ENCODE measurements around the gene PTPRO. TPM values are rescaled to one million over a fixed set of nuclear protein-coding genes. Genes with fewer than 3 reads are reported as not detected.
A peak's percentile ranks its signal among the peaks of the same experiment; 100 is the strongest.

Gene PTPRO
- total RNA-seq: 0.94 TPM
- long read RNA-seq: 0 reads

DNA sequence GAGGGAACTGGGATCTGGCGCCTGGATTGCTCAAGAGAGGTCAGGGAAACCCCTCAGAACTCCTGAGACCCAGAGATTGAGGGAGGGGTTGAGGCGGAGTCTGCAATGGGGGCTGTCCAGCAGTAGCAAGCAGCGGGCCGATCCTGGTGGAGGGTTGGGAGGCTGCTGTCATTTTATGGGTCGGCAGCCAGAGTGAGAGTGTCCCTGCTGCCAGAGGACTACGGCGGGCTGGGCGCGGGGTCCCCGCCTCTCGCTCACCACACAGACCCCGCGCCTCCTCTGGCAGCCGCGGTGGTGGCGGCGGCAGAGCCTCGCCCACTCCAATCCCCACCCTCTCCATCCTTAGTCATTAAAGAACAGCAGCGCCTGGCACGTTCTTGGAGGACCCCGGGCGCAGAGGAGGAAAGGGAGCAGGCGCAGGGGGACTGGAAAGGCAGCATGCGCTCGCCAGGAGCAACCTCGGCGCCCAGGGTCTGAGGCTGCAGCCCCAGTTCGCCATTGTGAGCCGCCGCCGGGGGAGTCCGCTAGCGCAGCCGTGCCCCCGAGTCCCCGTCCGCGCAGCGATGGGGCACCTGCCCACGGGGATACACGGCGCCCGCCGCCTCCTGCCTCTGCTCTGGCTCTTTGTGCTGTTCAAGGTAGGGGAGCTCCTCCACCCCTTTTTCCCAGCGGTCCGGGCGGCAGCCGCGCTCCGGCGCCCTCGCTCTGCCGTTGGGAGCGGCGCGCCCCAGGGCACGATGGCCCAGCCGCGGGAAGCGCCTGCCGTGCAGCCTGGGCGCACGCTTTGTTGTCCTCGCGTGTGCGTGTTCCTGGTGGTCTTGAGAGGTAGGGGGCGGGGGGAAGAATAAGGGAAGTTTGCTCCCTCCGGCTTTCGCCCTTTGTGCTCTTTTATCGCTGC lies at the start of gene PTPRO:
Gene PTPRO, plus strand, starts transcription at position 345 of the 898 bp plus-strand sequence.
- ATAC-seq: no peak
- DNase-seq: no peak
- intact Hi-C loops (cut with micrococcal nuclease): no loop called here

DNA sequence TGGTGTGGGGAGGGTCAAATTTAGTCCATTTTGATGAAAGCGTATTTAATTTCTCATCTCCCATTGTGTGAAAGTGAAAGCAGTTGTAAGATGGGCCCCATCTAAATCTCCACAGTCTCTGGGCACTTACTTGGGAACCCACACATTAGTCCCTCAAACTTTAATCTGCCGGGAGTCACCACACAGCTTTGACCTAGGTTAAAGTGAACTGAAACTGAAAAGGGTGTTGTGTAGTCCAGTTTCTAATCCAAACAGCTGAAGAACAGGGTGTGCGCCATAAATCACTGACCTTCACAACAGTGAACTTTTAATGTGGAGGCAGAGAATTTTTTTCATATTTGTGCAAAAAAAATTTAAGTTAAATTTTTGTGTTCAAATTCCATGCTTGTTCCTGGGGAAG lies 48.4 kb upstream of the PTPRO start:
- ATAC-seq (no peak), DNase-seq (no peak)
- intact Hi-C loops (cut with micrococcal nuclease): loop anchor here (10.0 kb wide), 2 partner anchors 311 to 581 kb away; no protein-coding TSS in a partner anchor

DNA sequence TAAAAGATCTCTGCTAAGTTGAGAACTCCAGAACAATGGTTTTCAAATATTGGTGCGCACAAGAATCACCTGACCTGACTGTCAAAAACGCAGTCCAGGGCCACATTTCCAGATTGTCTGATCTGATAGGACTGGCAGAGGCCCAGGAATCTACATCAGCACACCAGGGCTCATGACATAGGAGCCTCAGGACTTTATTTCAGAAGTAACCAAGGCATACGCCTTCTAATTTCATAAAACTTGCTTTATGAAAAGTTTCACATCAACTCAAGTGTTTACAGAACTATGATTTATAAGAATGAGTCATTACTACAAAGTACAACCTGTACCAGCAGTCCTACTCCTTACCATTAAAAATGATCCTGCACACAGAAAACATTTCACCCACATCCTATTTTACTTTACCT lies 47.7 kb upstream of the PTPRO start:
- no peak for DNase-seq
- no peak for ATAC-seq
- intact Hi-C loops (cut with micrococcal nuclease): loop anchor here (10.0 kb wide), 2 partner anchors 310 to 580 kb away; no protein-coding TSS in a partner anchor

DNA sequence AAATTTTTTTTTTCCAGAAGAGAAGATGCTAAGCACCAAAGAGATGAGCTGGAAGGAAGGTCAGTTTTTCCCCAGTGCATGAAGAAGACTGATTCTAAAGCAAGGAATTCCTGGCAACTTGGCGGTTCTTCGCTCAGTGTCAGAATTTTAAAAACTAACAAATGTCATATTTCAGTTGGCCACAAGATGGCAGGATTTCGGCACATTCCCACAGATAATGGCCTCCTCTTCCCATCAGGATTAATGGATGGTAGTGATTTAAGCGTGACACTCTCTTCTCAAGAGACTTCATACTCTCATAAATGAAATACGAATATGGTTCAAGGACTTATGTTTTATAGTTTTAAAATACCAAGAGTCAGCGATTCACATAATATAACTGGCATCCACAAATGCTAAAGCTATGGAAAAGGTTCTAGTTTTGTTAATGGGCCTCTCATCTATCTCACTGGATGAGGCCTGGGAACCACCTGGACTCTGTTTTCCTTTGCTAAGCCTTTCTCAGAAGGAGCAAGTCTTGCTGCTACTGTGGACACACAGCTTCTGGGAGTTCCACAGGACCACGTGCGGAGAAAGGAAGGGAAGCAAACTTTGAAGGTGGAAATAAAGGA lies 46.1 kb upstream of the PTPRO start:
- ATAC-seq (no peak), DNase-seq (no peak)
- intact Hi-C loops (cut with micrococcal nuclease): loop anchor here (2.0 to 10.0 kb wide), 3 partner anchors 247 to 579 kb away; no protein-coding TSS in a partner anchor

DNA sequence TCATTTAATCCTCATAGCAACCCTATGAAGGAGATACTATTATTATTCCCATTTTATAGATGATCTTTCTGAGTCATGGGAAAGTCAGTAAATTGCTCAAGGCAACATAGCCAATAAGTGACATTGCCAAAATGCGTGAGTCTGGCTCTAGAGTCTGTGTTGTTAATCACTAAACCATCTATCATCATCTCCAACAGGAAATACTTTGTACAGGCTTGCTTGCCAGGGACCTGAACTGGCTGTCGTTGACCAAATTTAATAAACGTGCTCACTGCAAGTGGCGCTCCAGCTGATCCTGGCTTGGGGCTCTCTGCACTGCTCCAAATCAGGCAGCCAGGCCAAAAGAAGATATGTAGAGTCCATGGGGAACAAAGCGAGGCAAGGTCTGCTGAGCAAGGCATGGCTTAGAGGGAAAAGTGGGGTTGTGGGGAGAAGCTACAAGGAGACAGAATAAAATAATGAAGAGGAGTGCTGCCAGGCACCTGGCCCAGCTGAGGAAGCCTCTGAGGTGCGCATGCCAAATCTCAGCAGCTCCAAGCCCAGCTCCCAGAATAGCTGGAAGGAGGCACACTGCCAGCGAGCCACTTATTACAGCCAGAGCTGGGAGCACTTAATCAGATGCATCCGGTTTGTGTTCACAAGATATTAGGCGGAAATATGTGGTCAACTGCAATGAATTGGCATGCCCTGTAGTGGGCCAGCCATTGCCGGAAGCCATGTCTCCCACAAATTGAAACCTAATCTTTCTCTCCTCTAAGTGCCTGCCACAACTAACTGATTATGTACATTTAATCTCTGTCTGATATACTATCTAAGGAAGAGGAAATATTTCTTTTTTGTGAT lies 43.3 kb upstream of the PTPRO start:
- intact Hi-C loops (cut with micrococcal nuclease): loop anchor here (10.0 kb wide), 2 partner anchors 306 to 576 kb away; no protein-coding TSS in a partner anchor
- DNase-seq: peak; percentile 89
- ATAC-seq: peak; percentile 95

DNA sequence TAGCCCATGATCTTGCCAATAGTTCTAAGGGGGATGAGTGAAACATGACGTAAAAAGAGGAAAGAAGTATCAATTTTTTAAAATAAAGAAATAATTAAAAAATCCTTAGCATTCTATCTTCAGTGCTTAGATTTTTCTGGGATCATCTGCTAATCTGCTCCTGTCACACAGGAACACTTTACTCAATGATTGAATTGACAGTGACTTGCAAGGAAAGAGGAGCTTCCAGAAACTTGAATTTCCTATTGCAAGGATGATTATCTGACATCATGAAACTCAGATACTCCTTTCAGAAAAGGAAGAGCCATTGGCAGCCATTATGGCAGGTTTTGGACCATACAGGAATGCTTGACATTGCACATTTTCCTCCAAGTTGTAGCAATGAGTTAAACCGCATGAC lies 41.4 kb upstream of the PTPRO start:
- DNase-seq (no peak), ATAC-seq (no peak)
- intact Hi-C loops (cut with micrococcal nuclease): no loop called here

DNA sequence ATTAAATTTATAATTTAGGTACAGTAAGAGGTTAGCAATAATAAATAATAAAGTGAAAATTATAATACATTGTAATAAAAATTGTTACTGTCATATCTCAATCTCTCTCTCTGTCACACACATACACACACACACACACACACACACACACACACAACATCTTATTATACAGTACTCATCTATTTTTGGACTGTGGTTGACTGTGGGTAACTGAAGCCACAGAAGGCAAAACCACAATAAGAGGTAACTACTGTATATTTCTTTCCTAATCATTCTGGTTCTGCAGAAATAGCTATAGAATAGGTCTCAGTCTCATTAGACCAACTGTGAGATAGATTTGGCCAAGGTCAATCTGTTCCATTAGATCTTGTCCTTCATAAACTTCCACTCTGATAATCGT lies 33.1 kb upstream of the PTPRO start:
- DNase-seq: no peak
- intact Hi-C loops (cut with micrococcal nuclease): no loop called here
- no peak for ATAC-seq

DNA sequence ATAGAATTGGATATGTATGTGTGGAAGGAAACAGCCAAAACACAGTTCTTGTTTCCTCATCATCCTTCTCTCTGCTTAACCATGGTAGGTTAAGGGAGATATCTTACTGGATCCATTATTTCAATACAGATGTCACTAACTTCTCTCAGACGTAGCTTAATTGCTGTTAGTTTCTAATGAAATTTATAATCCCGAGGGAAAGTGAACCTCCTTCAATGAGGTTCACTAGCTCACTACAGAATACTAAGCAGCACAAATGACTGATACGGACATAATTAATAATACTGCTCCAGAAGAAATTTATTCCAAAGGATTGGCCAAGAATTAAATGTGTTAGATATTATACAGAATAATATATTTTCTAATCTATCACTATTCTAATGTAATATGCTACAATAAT lies 28.6 kb upstream of the PTPRO start:
- DNase-seq (no peak), ATAC-seq (no peak)
- intact Hi-C loops (cut with micrococcal nuclease): no loop called here

DNA sequence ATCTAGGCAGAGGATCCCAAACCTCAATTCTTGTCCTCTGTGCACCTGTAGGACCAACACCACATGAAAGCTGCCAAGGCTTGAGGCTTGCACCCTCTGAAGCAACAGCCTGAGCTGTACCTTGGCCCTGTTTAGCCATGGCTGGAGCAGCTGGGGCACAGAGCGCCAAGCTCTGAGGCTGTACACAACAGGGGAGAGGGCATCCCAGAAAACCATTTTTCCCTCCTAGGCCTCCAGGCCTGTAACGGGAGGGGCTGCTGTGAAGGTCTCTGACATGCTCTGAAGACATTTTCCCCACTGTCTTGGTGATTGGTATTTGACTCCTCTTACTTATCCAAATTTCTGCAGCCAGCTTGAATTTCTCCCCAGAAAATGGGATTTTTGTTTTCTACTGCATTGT lies 22.4 kb upstream of the PTPRO start:
- DNase-seq: no peak
- intact Hi-C loops (cut with micrococcal nuclease): no loop called here
- ATAC-seq: no peak

DNA sequence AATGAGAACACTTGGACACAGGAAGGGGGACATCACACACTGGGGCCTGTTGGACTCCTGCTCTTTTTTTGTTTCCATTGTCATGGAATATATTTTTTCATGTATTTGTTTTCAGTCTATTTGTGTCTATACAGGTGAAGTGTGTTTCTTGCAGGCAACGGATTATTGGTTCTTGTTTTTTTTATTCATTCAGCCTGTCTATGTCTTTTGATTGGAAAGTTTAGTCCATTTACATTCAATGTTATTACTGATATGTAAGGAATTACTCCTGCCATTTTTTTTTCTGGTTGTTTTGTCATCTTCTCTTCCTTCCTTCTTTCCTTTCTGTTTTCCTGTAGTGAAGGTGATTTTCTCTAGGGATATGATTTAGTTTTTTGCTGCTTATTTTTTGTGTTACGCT lies 18.0 kb upstream of the PTPRO start:
- intact Hi-C loops (cut with micrococcal nuclease): no loop called here
- DNase-seq: no peak
- ATAC-seq: no peak

DNA sequence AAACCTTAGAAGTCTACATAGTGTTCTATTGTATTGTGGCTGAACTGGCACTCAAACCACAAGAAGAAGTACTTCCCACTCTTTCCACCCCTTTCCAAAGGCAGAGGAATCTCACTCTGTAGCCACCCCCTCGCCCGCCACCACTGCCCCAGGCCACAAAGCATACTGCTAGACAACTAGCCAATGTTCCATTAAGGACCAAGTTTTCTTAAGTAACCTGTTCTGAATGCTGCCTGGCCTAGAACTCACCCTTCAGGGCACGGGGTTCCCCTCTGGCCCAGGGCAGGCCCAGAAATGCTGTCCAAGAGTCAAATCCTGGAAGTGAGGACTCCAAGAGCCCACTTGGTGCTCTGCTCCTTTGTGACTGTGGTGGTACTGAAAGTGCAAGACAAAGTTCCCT lies 15.7 kb upstream of the PTPRO start:
- no peak for ATAC-seq
- no peak for DNase-seq
- intact Hi-C loops (cut with micrococcal nuclease): no loop called here

DNA sequence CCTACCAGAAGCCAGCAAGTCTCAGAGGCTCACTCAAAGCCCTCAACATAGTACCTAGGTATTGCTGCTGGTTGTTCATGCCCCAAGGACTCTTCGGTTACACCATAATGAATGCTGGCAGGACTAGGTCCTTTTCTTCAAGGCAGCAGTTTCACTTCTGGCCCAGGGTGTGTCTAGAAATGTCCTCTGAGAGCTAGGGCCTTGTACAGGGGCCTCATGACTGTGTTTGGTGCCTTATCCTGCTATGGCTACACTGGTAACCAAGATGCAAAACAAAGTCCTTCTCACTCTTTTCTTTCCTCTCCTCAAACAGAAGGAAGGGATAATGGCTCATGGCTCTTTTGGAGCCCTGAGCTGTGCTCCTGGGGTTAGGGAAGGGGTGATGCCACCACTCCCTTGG lies 15.2 kb upstream of the PTPRO start:
- DNase-seq (no peak), ATAC-seq (no peak)
- intact Hi-C loops (cut with micrococcal nuclease): no loop called here

DNA sequence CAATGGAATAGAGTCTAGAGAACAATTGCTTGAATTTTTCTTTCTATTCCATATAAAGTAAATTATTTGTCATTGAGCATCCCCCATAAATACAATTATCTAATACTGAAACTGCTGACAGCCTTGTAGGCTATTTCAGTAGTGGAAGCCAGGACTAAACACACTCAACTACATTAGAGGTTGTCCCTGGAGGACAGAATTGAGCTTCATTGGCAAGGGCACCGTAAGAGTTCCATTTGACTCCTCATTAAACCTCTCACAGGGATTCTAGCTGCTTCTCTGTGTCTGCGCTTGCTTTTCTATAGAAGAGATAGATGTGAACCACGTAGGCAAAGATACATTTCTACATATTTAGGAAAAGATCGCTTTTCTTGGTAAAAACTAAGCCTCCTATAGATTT lies 3.5 kb upstream of the PTPRO start:
- no peak for ATAC-seq
- intact Hi-C loops (cut with micrococcal nuclease): no loop called here
- no peak for DNase-seq

DNA sequence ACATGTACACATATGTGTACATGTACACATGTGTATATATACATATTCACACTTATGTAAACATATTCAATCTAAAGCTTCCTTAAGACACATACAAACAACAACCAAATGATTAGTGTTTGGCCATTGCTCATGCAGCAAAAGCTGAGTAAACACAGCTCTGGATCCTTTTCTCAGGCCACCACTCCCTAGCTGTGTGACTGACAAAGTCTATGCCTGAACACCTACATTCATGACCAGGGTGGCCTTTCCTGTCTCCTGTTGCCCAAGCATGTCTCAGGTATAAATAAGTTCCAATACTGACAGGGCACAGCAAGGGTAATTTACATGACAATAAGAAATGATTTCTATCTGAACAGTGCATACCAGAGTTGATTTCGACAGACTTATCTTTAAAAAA lies 1.4 kb upstream of the PTPRO start:
- intact Hi-C loops (cut with micrococcal nuclease): no loop called here
- ATAC-seq (no peak), DNase-seq (no peak)

DNA sequence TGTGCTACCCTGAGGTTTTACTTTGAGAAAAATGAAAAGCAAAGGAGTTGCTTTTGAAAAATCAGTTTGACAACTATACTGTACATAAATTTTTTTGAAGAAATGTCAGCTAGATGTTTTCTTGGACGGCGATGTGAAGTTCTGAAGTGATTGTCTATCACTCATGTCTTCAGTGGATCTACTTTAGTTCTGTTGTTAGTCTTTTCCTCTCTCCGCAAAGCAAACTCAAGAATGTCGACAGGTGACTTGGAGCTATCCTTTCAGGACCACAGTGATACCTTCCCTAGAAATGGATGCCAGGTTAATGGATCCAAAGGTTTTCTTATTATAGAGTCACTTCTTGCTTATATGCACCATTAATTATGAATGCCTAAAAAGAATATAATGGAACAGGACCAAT lies 1.2 kb downstream of the PTPRO start:
- DNase-seq (no peak), ATAC-seq (no peak)
- intact Hi-C loops (cut with micrococcal nuclease): no loop called here

DNA sequence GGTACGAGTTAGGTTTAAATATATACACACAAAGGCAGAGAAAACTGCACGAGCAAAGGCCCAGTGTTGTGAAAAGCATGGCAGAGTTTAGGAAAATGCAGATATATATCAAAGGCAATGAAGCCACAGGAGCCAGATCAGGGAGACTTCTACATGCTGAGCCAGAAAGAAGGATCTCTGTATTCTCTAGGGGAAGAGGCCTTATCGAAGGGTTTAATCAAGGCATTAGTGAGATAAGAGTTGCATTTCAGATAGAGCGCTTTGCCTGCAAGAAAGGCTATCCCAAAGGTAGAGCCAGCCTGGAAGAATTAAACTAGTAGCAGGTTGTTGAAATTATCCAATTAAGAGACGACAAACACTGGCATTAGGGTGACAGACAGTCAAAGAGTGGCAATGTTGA lies 7.6 kb downstream of the PTPRO start:
- intact Hi-C loops (cut with micrococcal nuclease): no loop called here
- DNase-seq: no peak
- no peak for ATAC-seq

DNA sequence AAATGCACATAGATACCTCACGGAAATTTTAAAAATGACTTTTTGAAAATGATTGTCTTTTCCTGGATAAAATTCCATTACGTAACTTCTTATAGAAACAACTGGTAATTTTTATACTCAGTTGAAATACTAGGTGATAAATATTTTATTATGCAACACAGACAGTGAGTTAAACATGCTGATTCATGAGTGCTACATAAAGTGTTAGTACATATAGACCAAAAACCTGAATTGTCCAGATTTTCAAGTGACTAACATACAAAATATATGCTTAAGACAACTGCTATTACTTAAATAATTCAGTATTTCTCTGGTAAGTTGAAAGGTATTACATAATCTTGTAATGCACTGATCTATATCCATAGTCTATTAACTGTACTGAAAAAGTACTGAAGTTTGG lies 11.9 kb downstream of the PTPRO start:
- no peak for DNase-seq
- intact Hi-C loops (cut with micrococcal nuclease): no loop called here
- ATAC-seq: no peak

DNA sequence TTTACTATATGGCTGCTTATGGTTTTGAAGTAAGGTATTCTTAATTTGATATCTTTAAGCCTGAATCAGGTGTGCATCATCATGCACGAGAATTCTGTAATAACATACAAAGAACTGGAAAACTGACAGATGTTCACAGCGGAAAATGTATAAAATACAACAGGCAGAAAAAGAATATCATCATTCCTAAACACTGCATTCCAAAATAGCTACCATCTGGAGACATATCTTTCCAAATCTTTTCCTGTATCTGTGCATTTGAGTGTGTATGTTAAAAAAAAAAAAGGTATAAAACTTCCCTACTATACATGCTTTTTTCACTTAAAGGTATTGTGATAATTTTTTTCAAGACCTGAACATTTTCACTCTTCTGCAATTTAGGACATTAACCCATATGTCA lies 13.7 kb downstream of the PTPRO start:
- no peak for DNase-seq
- no peak for ATAC-seq
- intact Hi-C loops (cut with micrococcal nuclease): no loop called here

DNA sequence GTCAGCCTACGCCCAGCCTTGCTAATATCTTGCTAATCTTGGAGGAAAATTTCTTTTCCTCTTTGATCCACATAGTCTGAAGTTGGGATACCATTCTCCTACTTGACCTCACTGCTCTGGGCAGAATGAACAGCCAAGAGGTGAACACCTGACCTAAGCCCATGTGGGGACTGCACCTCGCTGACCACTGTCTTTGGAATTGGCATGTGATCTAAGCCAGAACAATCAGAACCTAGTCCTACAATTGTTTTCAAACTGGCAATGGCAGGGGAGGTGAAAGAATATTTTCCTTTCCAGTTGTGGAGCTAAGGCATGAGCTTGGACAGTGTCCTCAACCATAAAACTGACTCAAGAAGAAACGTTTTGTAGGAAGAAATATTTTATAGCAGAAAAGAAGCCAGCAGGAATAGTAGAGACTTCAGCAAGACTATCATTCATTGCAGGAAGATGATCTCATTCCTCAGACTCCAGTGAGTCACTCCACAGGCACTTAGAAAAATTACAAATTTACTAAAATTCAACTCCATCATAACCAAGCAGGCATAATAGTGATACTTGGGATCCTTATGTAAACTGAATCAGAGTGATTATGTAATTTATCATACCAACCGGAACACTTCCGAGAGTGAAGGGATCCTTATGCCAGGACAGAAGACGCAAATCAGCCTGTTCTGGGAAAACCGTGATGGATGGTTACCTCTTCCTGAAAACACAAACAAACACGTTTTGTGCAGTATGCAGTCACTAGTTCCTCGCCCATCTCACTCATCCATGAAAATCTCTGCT lies 14.7 kb downstream of the PTPRO start:
- DNase-seq (no peak), ATAC-seq (no peak)
- intact Hi-C loops (cut with micrococcal nuclease): no loop called here
